ENCODE data around the gene ANKRD63.

ANKRD63 gene

GRCh38 chr15:40295877-40296560, 13.2 kb upstream of the ANKRD63 start:
- DNase-seq (ENCODE audit: low read depth, low spot score), result no peak

GRCh38 chr15:40295297-40295696, 12.4 kb upstream of the ANKRD63 start:
- no peak for DNase-seq (ENCODE audit: low read depth, low spot score)

GRCh38 chr15:40293905-40294895, 11.3 kb upstream of the ANKRD63 start:
- DNase-seq (ENCODE audit: low read depth, low spot score), result no peak

GRCh38 chr15:40293006-40293405, 10.1 kb upstream of the ANKRD63 start:
- no peak for DNase-seq (ENCODE audit: low read depth, low spot score)

- DNase-seq (ENCODE audit: low read depth, low spot score), result no peak
Observed at GRCh38 chr15:40292246-40292645, 9.4 kb upstream of the ANKRD63 start.

- DNase-seq (ENCODE audit: low read depth, low spot score), result no peak
Observed at GRCh38 chr15:40290918-40291574, 8.2 kb upstream of the ANKRD63 start.

- no peak for DNase-seq (ENCODE audit: low read depth, low spot score)
Observed at GRCh38 chr15:40290545-40290917, 7.7 kb upstream of the ANKRD63 start.

GRCh38 chr15:40289140-40289775, 6.4 kb upstream of the ANKRD63 start:
- DNase-seq (ENCODE audit: low read depth, low spot score), result no peak

- DNase-seq (ENCODE audit: low read depth, low spot score), result no peak
Observed at GRCh38 chr15:40287968-40288367, 5.1 kb upstream of the ANKRD63 start.

GRCh38 chr15:40287505-40287904, 4.6 kb upstream of the ANKRD63 start:
- no peak for DNase-seq (ENCODE audit: low read depth, low spot score)

GRCh38 chr15:40286794-40287193, 3.9 kb upstream of the ANKRD63 start:
- no peak for DNase-seq (ENCODE audit: low read depth, low spot score)

GRCh38 chr15:40286061-40286532, 3.2 kb upstream of the ANKRD63 start:
- DNase-seq (ENCODE audit: low read depth, low spot score), result no peak

- DNase-seq (ENCODE audit: low read depth, low spot score), result no peak
Observed at GRCh38 chr15:40285554-40286011, 2.7 kb upstream of the ANKRD63 start.

- DNase-seq (ENCODE audit: low read depth, low spot score), result no peak
Observed at GRCh38 chr15:40285151-40285550, 2.3 kb upstream of the ANKRD63 start.

- DNase-seq (ENCODE audit: low read depth, low spot score), result no peak
Observed at GRCh38 chr15:40283615-40284300, 894 bp upstream of the ANKRD63 start.

- peak; percentile 12 for DNase-seq (ENCODE audit: low read depth, low spot score)
Observed at GRCh38 chr15:40282147-40282868, 556 bp downstream of the ANKRD63 start.

GRCh38 chr15:40281801-40282146, 1.1 kb downstream of the ANKRD63 start:
- no peak for DNase-seq (ENCODE audit: low read depth, low spot score)

- no peak for DNase-seq (ENCODE audit: low read depth, low spot score)
Observed at GRCh38 chr15:40281057-40281800, 1.6 kb downstream of the ANKRD63 start.

- DNase-seq (ENCODE audit: low read depth, low spot score), result no peak
Observed at GRCh38 chr15:40280260-40281056, 2.4 kb downstream of the ANKRD63 start.

Measured in activated CD4-positive, CD25-positive, alpha-beta regulatory T cell treated with anti-CD3 and anti-CD28 coated beads, Interleukin-2, amount 50 U/mL, for 16 hours (primary cell).